Activated T-cell treated with anti-CD3 and anti-CD28 coated beads, Interleukin-2, amount 50 U/mL, for 72 hours (primary cell): ENCODE measurements around the gene CTSL. TPM values are rescaled to one million over a fixed set of nuclear protein-coding genes. Genes with fewer than 3 reads are reported as not detected.

Source experiments
- ATAC-seq, 2 donors: fragments of 150-1000 bp; cut with Tn5 transposase; replicated peaks in 1 of 2; 2 replicates each; pipeline ENCODE4 v1.10.0; 2021; ENCODE audit warnings: moderate library complexity in 2 of 2, mild to moderate bottlenecking in 1 of 2
- DNase-seq, 2 donors: peaks; one replicate each; pipeline ENCODE4 v3.0.0; 2021 to 2022; ENCODE audit warnings: mixed read lengths in 1 of 2
- H3K27ac Mint-ChIP-seq: one replicate; pipeline ENCODE4 v1.8.0; 2022; ENCODE audit warnings: mild to moderate bottlenecking, moderate library complexity, mixed read lengths
- H3K27me3 Mint-ChIP-seq: one replicate; pipeline ENCODE4 v1.8.0; 2022; ENCODE audit warnings: low read depth, mixed read lengths
- H3K36me3 Mint-ChIP-seq, 2 donors: one replicate each; pipeline ENCODE4 v1.8.0; 2022; ENCODE audit warnings: mixed read lengths in 2 of 2, mild to moderate bottlenecking in 1 of 2; ENCODE audit not compliant: insufficient read depth in 2 of 2
- H3K4me1 Mint-ChIP-seq: one replicate; pipeline ENCODE4 v1.8.0; 2022; ENCODE audit warnings: low read depth, mixed read lengths
- H3K4me3 Mint-ChIP-seq, 2 donors: one replicate each; pipeline ENCODE4 v1.8.0; 2022; ENCODE audit warnings: mild to moderate bottlenecking in 2 of 2, mixed read lengths in 2 of 2, moderate library complexity in 2 of 2
- H3K9me3 Mint-ChIP-seq, 2 donors: one replicate each; pipeline ENCODE4 v1.8.0; 2022; ENCODE audit warnings: mixed read lengths in 2 of 2
- total RNA-seq, 2 donors: library from RNA; stranded (reverse); gene quantifications; one replicate each; pipeline ENCODE4 v1.2.3, GENCODE V29; 2022

The CTSL gene
- 1 to 10 TPM; 2.4 to 5.6 TPM for total RNA-seq

DNA sequence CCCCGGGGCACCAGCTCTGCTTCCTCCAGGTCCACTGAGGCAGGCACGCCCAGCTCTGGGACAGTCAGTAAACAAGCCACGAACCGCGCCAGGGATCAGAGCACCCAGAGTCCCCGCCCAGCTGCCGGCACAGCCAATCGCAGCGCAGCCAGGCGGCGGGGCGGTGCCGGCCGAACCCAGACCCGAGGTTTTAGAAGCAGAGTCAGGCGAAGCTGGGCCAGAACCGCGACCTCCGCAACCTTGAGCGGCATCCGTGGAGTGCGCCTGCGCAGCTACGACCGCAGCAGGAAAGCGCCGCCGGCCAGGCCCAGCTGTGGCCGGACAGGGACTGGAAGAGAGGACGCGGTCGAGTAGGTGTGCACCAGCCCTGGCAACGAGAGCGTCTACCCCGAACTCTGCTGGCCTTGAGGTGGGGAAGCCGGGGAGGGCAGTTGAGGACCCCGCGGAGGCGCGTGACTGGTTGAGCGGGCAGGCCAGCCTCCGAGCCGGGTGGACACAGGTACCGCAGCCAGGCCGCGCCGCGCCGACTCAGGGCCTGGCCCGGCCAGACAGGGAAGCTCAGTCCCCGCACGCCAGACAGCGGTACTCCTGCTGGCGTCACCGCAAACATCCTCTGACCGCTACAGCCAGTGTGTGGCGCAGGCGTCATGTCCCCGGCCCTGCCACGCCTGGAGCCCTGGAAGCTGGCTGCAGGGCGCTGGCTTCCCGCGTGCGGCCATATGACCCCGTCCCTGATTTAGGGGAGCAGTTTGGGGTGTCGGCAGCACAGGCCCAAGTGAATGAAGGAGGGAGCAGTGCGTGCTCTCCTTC, at the start of gene CTSL:
TSS of gene CTSL (plus strand) at position 220 of the 810 bp plus-strand sequence. CDS start 1,485 bp downstream, outside the sequence.
- ATAC-seq (peak; percentile 83), DNase-seq (peak; percentile 52 to 53)
- no peak within 1 kb of the TSS for H3K27ac Mint-ChIP-seq

DNA sequence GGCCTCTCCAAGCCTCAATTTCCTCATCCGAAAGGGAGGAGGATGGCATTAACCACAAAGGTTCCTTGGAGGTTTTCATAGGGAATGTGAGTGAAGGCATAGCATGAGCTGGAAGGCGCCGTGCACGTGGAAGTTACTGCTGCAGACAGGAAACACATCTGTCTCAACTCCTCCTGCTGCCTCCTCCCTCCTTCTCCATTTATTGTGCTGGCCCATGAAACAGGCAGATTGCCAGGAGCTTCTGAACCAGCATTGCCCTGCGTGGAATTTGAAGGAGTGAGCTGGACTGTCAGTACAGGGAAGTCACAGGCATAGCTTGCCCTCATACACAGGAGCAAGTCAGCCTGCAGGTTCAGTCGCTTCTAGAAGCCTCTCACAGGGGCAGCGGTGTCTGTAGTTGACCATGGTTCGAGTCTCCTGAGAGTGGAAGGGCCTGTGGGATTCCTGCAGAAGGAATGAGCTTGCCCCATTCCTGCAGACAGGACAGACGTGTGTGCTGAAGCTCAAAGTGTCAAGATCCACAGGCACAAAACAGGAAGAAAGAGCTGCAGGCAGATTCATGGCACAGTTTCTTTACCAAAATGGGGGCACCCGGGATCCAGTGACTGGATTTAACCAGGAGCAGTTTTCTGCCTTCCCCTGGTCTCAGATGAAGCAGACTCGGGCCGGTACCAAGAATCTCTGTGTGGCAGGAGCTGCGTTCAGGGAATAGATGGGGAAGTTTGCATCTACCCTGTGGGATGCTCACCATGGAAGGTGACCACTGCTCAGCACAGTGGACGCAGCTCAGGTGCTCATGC, 48.7 kb upstream of the CTSL start:
- DNase-seq (no peak), ATAC-seq (no peak)
- H3K4me1 Mint-ChIP-seq = peaks cover 5% of the 10 kb centered on the region
- no peaks in the 10 kb centered on the region for H3K27me3 Mint-ChIP-seq
- no peaks in the 10 kb centered on the region for H3K36me3 Mint-ChIP-seq
- H3K9me3 Mint-ChIP-seq = no peaks in the 10 kb centered on the region
- no peak overlapping the region for H3K27ac Mint-ChIP-seq
- no peak overlapping the region for H3K4me3 Mint-ChIP-seq

More for the DNA sequence above, at the start of gene CTSL:
- Mint-ChIP-seq H3K4me3 (peak within 1 kb of the TSS; percentile 90 to 92), H3K27me3 (peaks cover 31% of the 10 kb centered on the region), H3K36me3 (peaks cover 0 to 1% of the 10 kb centered on the region in 2 donors), H3K9me3 (no peaks in the 10 kb centered on the region), H3K4me1 (peaks cover 12% of the 10 kb centered on the region)

DNA sequence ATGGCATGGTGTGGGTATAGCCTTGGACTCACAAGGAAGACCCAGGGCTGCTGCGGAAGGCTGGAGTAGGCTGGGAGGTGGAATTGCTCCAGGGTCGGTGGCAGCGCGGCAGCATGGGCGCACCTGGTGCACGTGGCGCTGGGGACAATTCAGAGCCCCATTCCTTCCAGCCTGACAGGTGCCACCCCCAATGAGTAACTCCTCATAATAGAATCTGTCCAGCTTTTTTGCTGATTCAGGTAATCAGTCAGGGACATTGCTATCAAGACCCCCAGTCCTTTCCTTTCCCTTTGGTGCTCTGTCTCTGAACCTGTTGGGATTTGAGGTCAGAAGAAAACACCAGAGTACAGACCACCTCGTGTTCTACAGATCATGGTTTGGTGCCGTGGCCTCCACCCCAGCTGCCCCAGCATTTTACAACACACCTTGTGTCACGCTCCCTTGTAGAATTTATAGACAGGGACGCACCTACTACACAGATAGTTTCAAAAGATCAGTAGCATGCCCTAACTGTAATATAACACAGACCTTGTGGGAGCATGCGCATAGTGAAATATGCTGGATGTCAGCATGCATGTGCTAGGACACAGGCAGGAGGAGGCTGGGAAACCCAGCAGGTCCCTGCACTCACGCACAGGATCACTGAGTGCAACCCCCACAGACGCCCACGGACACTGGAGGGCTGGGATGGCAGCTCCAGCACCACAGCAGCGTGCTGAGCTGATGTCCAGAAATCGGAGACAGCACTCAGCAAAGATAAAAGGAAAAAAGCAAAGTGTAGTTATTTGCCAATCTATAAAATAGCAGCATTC, 47.9 kb upstream of the CTSL start:
- no peak for ATAC-seq
- H3K4me1 Mint-ChIP-seq = peaks cover 5% of the 10 kb centered on the region
- H3K9me3 Mint-ChIP-seq = no peaks in the 10 kb centered on the region
- no peaks in the 10 kb centered on the region for H3K36me3 Mint-ChIP-seq
- no peaks in the 10 kb centered on the region for H3K27me3 Mint-ChIP-seq
- H3K4me3 Mint-ChIP-seq = no peak overlapping the region
- H3K27ac Mint-ChIP-seq = no peak overlapping the region
- DNase-seq = no peak

DNA sequence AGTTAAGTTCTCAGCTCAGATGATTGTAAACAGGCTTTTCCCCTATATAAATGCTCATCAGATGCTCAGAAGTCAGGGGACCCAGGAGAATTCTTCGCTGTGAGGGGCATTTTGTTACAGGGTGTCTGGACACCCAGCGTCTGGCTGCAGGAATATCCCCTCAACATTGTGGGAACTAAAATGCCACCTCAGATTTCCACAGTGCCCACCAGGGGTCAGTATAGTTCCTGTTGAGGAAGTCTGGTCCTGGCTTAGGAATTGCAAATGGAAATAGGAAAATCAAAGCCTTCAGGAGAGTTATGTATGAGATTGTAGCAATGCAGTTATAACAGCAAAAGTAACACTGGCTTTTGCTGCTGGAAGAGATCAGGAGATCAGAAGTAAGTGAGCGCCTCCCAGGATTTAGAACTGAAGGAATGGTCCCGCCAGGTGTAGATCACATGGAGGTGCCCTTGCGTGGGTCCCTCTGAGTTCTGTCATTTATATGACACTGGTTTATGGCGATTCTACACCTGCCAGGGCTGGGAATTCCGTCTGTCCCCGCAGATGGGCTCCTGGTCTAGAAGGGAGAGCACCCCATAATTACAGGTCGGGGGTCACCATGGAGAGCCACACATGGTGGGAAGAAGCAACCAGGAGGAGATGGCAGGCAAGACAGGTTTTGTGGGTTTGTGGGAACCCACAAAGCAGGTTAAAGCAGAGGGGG, 47.1 kb upstream of the CTSL start:
- ATAC-seq (no peak), DNase-seq (peak in 1 of 2 donors; percentile 32)
- Mint-ChIP-seq H3K9me3 (no peaks in the 10 kb centered on the region), H3K27ac (no peak overlapping the region), H3K36me3 (no peaks in the 10 kb centered on the region), H3K4me1 (peaks cover 5% of the 10 kb centered on the region), H3K4me3 (no peak overlapping the region), H3K27me3 (no peaks in the 10 kb centered on the region)

DNA sequence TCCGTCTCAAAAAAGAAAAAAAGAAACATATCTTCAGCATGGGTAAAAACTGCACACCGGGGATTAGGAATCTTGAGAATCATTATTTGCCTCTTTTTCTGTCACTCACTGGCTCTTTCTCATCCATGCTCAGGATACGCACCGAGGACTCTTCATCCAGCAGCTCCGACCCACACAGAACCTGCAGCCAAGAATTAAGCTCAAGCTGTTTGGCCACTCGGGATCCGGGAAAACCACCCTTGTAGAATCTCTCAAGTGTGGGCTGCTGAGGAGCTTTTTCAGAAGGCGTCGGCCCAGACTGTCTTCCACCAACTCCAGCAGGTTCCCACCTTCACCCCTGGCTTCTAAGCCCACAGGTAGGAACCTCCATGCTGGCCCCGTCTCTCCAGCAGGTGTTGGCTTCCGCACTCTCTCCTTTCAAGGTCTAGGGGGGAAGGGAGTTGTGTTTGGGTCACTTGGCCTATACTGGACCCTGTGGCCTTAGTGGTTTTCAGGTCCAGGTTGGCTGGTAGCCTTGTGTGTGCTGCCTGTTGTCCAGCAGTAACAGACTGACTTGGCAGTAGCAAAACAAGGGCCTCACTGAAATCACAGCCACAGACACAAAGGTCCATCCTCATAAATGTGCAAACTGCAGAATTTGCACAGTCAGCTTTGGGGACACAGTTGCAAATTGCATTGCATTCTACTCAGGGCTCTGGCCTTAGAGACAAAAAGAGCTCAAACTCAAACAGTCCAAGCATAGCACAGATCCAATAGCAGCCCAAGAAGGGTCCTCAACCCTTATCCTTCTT, 44.5 kb upstream of the CTSL start:
- no peak for DNase-seq
- ATAC-seq = no peak
- Mint-ChIP-seq H3K27me3 (no peaks in the 10 kb centered on the region), H3K36me3 (peaks cover 0 to 2% of the 10 kb centered on the region in 2 donors), H3K27ac (no peak overlapping the region), H3K9me3 (no peaks in the 10 kb centered on the region), H3K4me3 (no peak overlapping the region), H3K4me1 (peaks cover 23% of the 10 kb centered on the region)

DNA sequence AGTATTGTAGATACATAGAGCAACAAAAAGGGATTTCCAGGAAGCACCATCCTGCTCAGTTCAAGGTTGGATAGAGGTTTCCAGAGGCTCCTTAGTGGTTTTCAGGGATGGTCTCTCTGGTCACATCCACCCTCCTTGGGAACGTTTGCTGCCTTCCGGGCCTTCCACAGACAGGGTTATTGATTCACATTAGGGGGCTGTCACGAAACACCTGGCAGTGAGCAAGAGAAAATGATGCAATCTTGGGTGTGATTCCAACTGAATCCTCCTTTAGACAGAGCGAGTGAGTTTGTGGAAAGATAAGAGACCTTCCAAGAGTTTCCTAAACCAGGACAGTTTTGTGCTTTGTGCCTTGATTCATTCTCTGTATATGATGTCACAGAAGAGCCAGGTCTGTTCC, 43.8 kb upstream of the CTSL start:
- Mint-ChIP-seq H3K27me3 (no peaks in the 10 kb centered on the region), H3K36me3 (peaks cover 0 to 2% of the 10 kb centered on the region in 2 donors), H3K9me3 (no peaks in the 10 kb centered on the region), H3K4me1 (peaks cover 23% of the 10 kb centered on the region), H3K27ac (no peak overlapping the region), H3K4me3 (no peak overlapping the region)
- DNase-seq = no peak
- no peak for ATAC-seq

DNA sequence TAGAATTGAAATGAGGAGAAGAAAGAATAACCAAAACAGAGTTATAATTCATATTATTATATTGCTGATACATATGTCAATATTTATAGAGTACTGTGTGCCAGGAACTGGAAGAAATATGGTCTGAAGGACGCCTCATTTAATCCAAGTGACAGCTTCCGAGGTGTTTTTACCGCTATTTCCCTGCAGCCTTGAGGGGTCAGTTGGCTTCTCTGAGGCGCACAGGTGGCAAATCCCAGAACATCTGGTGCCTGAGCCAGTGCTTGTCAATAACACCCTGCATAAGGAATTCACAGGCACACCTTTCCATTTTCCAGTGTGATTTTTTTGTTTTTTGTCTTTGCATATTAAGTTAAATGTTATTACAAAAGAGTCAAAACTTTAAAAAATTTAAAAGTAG, 43.3 kb upstream of the CTSL start:
- H3K4me1 Mint-ChIP-seq = peaks cover 23% of the 10 kb centered on the region
- DNase-seq = no peak
- ATAC-seq = no peak
- no peaks in the 10 kb centered on the region for H3K27me3 Mint-ChIP-seq
- H3K4me3 Mint-ChIP-seq = no peak overlapping the region
- peaks cover 0 to 2% of the 10 kb centered on the region in 2 donors for H3K36me3 Mint-ChIP-seq
- H3K27ac Mint-ChIP-seq = no peak overlapping the region
- H3K9me3 Mint-ChIP-seq = no peaks in the 10 kb centered on the region

DNA sequence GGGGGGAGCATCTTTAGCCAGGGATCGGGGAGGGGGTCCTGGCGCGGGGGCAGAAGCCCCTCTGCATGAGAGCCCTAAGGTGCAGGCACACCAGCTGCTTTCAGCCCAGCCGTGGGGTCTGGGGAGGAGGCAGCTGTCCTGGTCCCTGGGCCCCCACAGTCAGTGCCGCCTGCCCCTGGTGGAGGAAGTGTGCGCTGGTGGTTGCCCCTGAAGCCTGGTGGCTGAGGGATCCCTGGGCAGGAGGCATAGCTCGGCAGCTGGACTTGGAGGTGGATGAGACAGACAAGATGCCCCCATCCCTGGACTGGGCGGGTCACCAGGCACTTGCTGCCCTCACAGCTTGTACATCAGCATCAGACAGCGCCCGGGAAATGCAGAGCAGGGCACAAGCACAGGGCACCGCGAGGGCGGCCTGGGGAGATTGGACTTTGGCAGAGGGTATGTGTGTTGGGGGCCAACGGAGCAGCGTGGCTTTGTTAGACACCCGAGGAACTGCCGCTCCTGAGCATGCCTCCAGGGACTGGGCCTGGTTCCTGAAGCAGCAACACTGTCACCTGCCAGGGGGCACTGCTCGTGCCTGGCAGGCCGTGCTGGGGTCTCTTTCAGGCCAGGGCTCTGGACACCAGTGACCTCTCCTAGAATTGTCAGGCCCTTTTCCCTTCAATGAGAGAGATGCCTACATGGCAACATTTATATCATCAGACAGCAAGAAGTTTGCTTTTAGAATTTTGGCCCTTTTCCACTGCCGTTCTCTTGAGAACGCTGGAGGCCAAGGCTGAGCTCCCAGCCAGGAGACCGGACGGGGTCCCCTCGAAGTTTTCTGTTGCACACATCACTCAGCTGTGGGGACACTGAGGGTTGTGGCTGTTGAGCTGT, 41.9 kb upstream of the CTSL start:
- H3K4me3 Mint-ChIP-seq = no peak overlapping the region
- H3K36me3 Mint-ChIP-seq = peaks cover 0 to 2% of the 10 kb centered on the region in 2 donors
- no peaks in the 10 kb centered on the region for H3K27me3 Mint-ChIP-seq
- no peak for ATAC-seq
- peaks cover 18% of the 10 kb centered on the region for H3K4me1 Mint-ChIP-seq
- H3K9me3 Mint-ChIP-seq = no peaks in the 10 kb centered on the region
- no peak for DNase-seq
- no peak overlapping the region for H3K27ac Mint-ChIP-seq

DNA sequence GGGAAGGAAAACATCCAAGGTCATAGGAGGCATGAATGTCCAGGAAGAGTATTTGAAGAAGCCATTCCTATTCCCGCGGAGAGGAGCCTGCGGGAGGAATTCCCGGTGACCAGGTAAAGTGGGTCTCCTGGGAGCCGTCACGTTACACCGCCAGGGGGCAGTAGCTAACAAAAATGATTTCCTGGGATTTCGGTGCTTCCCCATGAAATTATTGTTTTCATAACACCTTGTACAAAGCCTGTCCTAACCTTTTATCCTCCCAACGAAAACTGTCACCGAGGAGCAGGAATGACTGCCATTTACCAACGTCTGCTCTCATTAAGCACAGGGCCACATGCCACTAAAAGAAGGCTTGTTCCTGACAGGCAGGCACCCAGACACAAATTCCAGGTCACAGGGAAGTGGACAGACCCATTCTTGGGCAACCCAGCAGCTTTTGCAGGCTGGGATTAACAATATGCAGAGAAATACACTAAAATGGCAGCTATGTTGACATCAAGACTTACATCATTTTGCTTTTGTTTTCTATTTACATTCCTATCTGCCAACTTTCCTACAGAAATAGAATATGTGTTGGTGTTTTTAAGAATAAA, 41.2 kb upstream of the CTSL start:
- peaks cover 0 to 2% of the 10 kb centered on the region in 2 donors for H3K36me3 Mint-ChIP-seq
- peaks cover 17% of the 10 kb centered on the region for H3K4me1 Mint-ChIP-seq
- no peak for ATAC-seq
- no peak for DNase-seq
- H3K4me3 Mint-ChIP-seq = no peak overlapping the region
- no peak overlapping the region for H3K27ac Mint-ChIP-seq
- H3K9me3 Mint-ChIP-seq = peaks cover 0 to 3% of the 10 kb centered on the region in 2 donors
- H3K27me3 Mint-ChIP-seq = no peaks in the 10 kb centered on the region

DNA sequence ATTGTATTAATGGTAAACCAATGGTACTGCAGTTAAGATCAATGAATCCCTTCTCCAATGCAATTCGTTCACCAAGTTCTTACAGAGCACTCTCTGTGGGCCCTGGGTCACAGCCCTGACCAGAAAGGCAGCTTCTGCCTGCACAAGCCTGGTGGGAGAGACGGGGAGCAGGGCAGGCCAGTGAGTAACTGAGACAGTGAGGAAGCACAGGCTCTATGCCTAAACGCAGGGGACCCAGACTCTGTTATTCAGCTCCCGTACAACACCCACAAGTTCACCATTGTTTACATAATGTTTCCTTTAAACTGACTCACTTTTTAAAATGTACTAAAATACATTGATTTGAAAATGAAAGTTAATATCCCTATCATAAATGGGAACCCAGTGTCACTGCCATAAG, 40.5 kb upstream of the CTSL start:
- H3K9me3 Mint-ChIP-seq = peaks cover 0 to 3% of the 10 kb centered on the region in 2 donors
- peaks cover 0 to 2% of the 10 kb centered on the region in 2 donors for H3K36me3 Mint-ChIP-seq
- no peaks in the 10 kb centered on the region for H3K27me3 Mint-ChIP-seq
- H3K27ac Mint-ChIP-seq = no peak overlapping the region
- peak overlapping the region in 1 of 2 donors; percentile 13 for H3K4me3 Mint-ChIP-seq
- no peak for DNase-seq
- no peak for ATAC-seq
- H3K4me1 Mint-ChIP-seq = peaks cover 17% of the 10 kb centered on the region
